HEK293 (cell line): ENCODE results near the gene CHORDC1.

ENCODE experiments used
- CTCF ChIA-PET: fragments of 350-600 bp; formaldehyde crosslinking; extraction: SDS; loops from one replicate; lab custom pipeline; 2021; ENCODE audit warnings: antibody characterized with exemption; lab: Yijun Ruan, JAX
- POLR2A ChIA-PET: fragments of 300-600 bp; formaldehyde crosslinking; extraction: SDS; loops from one replicate; lab custom pipeline; 2020; ENCODE audit warnings: antibody characterized with exemption, inconsistent platforms; lab: Yijun Ruan, JAX
- H3K27ac ChIP-seq: fragments of 200-500 bp; sonication (Bioruptor generic); 2 replicates; pipeline ENCODE4 v1.5.1; 2014; ENCODE audit warnings: low read depth, low read length, control low read depth, inconsistent platforms; ENCODE audit errors: extremely low read depth
- H3K36me3 ChIP-seq, 2 experiments: fragments of 200-500 bp in 1 of 2; sonication (Bioruptor generic) in 1 of 2; 1 replicate in 1 of 2; 2 replicates in 1 of 2; pipeline ENCODE4 v1.5.1; 2014 to 2017; ENCODE audit warnings: inconsistent platforms in 2 of 2, low read length in 2 of 2; ENCODE audit not compliant: control insufficient read depth in 2 of 2, insufficient read depth in 1 of 2
- H3K4me1 ChIP-seq: fragments of 200-500 bp; sonication (Bioruptor generic); 2 replicates; pipeline ENCODE4 v1.5.1; 2014; ENCODE audit warnings: mild to moderate bottlenecking, low read length, inconsistent platforms; ENCODE audit not compliant: control insufficient read depth, insufficient read depth
- H3K4me3 ChIP-seq: 2 replicates; pipeline ENCODE4 v1.5.1; 2011; ENCODE audit warnings: low read depth, mild to moderate bottlenecking, control low read depth, low read length, moderate library complexity
- H3K9me3 ChIP-seq: fragments of 200-500 bp; sonication (Bioruptor generic); 2 replicates; pipeline ENCODE4 v1.5.1; 2014; ENCODE audit warnings: low read depth, low read length, inconsistent platforms; ENCODE audit not compliant: control insufficient read depth, insufficient read depth
- HIC1 ChIP-seq: fragments of 450-650 bp; formaldehyde crosslinking; IDR thresholded peaks from 2 replicates; pipeline ENCODE4 v1.5.1; 2016; ENCODE audit warnings: missing biosample characterization, missing genetic modification characterization
- KLF9 ChIP-seq: fragments of 450-650 bp; formaldehyde crosslinking; IDR thresholded peaks from 2 replicates; pipeline ENCODE4 v1.5.1; 2016; ENCODE audit warnings: missing biosample characterization, missing genetic modification characterization, low read depth
- PRDM10 ChIP-seq: fragments of 450-650 bp; formaldehyde crosslinking; IDR thresholded peaks from 2 replicates; pipeline ENCODE4 v1.5.1; 2016; ENCODE audit warnings: missing biosample characterization, missing genetic modification characterization
- REST ChIP-seq: fragments of 450-650 bp; formaldehyde crosslinking; IDR thresholded peaks from 2 replicates; pipeline ENCODE4 v1.5.1; 2016; ENCODE audit warnings: missing biosample characterization, missing genetic modification characterization
- YY1 ChIP-seq: fragments of 450-650 bp; formaldehyde crosslinking; IDR thresholded peaks from 2 replicates; pipeline ENCODE4 v1.5.1; 2018; ENCODE audit warnings: missing biosample characterization, missing genetic modification characterization
- ZBTB44 ChIP-seq: fragments of 450-650 bp; IDR thresholded peaks from 2 replicates; pipeline ENCODE4 v1.5.1; 2018; ENCODE audit warnings: missing biosample characterization, mild to moderate bottlenecking, missing genetic modification characterization
- ZBTB48 ChIP-seq: fragments of 450-650 bp; formaldehyde crosslinking; IDR thresholded peaks from 2 replicates; pipeline ENCODE4 v1.5.1; 2016; ENCODE audit warnings: missing biosample characterization, missing genetic modification characterization
- ZIC2 ChIP-seq: fragments of 450-650 bp; formaldehyde crosslinking; IDR thresholded peaks from 2 replicates; pipeline ENCODE4 v1.5.1; 2016; ENCODE audit warnings: missing biosample characterization, missing genetic modification characterization
- ZNF175 ChIP-seq: fragments of 450-650 bp; formaldehyde crosslinking; IDR thresholded peaks from 2 replicates; pipeline ENCODE4 v1.5.1; 2016; ENCODE audit warnings: missing biosample characterization, missing genetic modification characterization
- ZNF2 ChIP-seq: fragments of 450-650 bp; formaldehyde crosslinking; IDR thresholded peaks from 2 replicates; pipeline ENCODE4 v1.5.1; 2016; ENCODE audit warnings: missing biosample characterization, missing genetic modification characterization
- ZNF223 ChIP-seq: fragments of 450-650 bp; formaldehyde crosslinking; IDR thresholded peaks from 2 replicates; pipeline ENCODE4 v1.5.1; 2016; ENCODE audit warnings: missing biosample characterization, missing genetic modification characterization
- ZNF335 ChIP-seq: fragments of 450-650 bp; formaldehyde crosslinking; conservative IDR thresholded peaks from 2 replicates; pipeline ENCODE4 v1.5.1; 2016; ENCODE audit warnings: missing biosample characterization, missing genetic modification characterization
- ZNF341 ChIP-seq: fragments of 450-650 bp; formaldehyde crosslinking; IDR thresholded peaks from 2 replicates; pipeline ENCODE4; 2016; ENCODE audit warnings: low read depth, missing biosample characterization, missing genetic modification characterization
- ZNF692 ChIP-seq: fragments of 450-650 bp; formaldehyde crosslinking; IDR thresholded peaks from 2 replicates; pipeline ENCODE4 v1.5.1; 2016; ENCODE audit warnings: missing biosample characterization, missing genetic modification characterization
- ZNF701 ChIP-seq: fragments of 450-650 bp; formaldehyde crosslinking; IDR thresholded peaks from 2 replicates; pipeline ENCODE4 v1.5.1; 2016; ENCODE audit warnings: missing biosample characterization, missing genetic modification characterization
- ZNF785 ChIP-seq: fragments of 450-650 bp; formaldehyde crosslinking; IDR thresholded peaks from 2 replicates; pipeline ENCODE4 v1.5.1; 2016; ENCODE audit warnings: missing biosample characterization, missing genetic modification characterization
- ZNF837 ChIP-seq: fragments of 450-650 bp; formaldehyde crosslinking; IDR thresholded peaks from 2 replicates; pipeline ENCODE4 v1.5.1; 2016; ENCODE audit warnings: missing biosample characterization, missing genetic modification characterization
- ZSCAN16 ChIP-seq: fragments of 450-650 bp; formaldehyde crosslinking; IDR thresholded peaks from 2 replicates; pipeline ENCODE4 v1.5.1; 2016; ENCODE audit warnings: missing biosample characterization, missing genetic modification characterization

Gene CHORDC1

GRCh38 chr11:90228056-90228455 is 5.2 kb upstream of the CHORDC1 start (continued):
- TF ChIP-seq REST (no peak), ZNF837 (tag by site-specific recombination) (no peak)
- TF ChIP-seq, all 188 proteins: peak for 0

GRCh38 chr11:90223248-90223585 is 368 bp upstream of the CHORDC1 start:
- Histone ChIP-seq H3K36me3 (no peaks in the 10 kb centered on the region), H3K9me3 (no peaks in the 10 kb centered on the region), H3K27ac (peak overlapping the region; percentile 62; the same call in 1 of the 2 replicates), H3K4me3 (peak overlapping the region; percentile 92), H3K4me1 (no peaks in the 10 kb centered on the region)
- POLR2A ChIA-PET, result interaction anchor here (0.5 to 0.9 kb wide), 2 partner anchors 27 to 89 kb away, joined by 4 to 5 read pairs; partner anchors contain the start of gene NAALAD2
- TF ChIP-seq ZNF692, result no peak
- 0 out of 2 replicates have a peak, but pooled peaks have one; percentile 2 for TF ChIP-seq KLF9 (tag by site-specific recombination)
- no peak for TF ChIP-seq ZNF223 (tag by site-specific recombination)
- no peak for TF ChIP-seq ZNF175 (tag by site-specific recombination)
- TF ChIP-seq ZNF701, result no peak
- peak; percentile 12; the same call in 1 of the 2 replicates for TF ChIP-seq ZNF341 (tag by site-specific recombination)
- no peak for TF ChIP-seq ZNF785 (tag by site-specific recombination)
- TF ChIP-seq ZBTB48 (tag by site-specific recombination), result peak; percentile 93
- no peak for TF ChIP-seq REST
- TF ChIP-seq YY1 (tag by site-specific recombination), result no peak
- 0 out of 2 replicates have a peak, but pooled peaks have one; percentile 5 for TF ChIP-seq HIC1 (tag by site-specific recombination)
- no peak for TF ChIP-seq ZIC2 (tag by site-specific recombination)
- peak; percentile 61; the same call in 1 of the 2 replicates for TF ChIP-seq PRDM10 (tag by site-specific recombination)
- TF ChIP-seq ZNF2 (tag by site-specific recombination), result 0 out of 2 replicates have a peak, but pooled peaks have one; percentile 7
- no peak for TF ChIP-seq ZBTB44 (tag by site-specific recombination)
- TF ChIP-seq ZNF335 (tag by site-specific recombination), result peak; percentile 19
- no peak for TF ChIP-seq ZSCAN16 (tag by site-specific recombination)
- CTCF ChIA-PET, result interaction anchor here (0.6 kb wide), 1 partner anchor 19 kb away, joined by 3 read pairs; no protein-coding TSS in a partner anchor
